PC-9 (cell line): ENCODE measurements around the gene IL1RAPL1. TPM values are rescaled to one million over a fixed set of nuclear protein-coding genes. Genes with fewer than 3 reads are reported as not detected.

Experiments used
- BruUV-seq: library from RNA; stranded (reverse); fragments of 400-500 nt; replicated peaks from 2 replicates; lab custom pipeline; 2021; lab: Mats Ljungman, UMichigan
- CTCF ChIA-PET: fragments of 300-600 bp; sonication (Branson Sonifier 250); formaldehyde crosslinking; loops from one replicate; lab custom pipeline; 2022; ENCODE audit warnings: antibody characterized with exemption; lab: Charles Lee
- POLR2A ChIA-PET: fragments of 300-600 bp; sonication (Branson Sonifier 250); formaldehyde crosslinking; loops from one replicate; lab custom pipeline; 2022; ENCODE audit warnings: antibody characterized with exemption; ENCODE audit not compliant: unreplicated experiment; lab: Charles Lee
- DNase-seq, 2 experiments: peaks; one replicate each; pipeline versions ENCODE4 v3.0.0 to v3.0.0-alpha.2; 2015 to 2022; ENCODE audit warnings: mixed read lengths in 1 of 2
- H2AFZ ChIP-seq: fragments of 200-600 bp; sonication (generic); 2 replicates; pipeline ENCODE4 v1.8.1; 2017; ENCODE audit warnings: antibody characterized with exemption
- H3F3A ChIP-seq: fragments of 200-600 bp; sonication (generic); 2 replicates; pipeline ENCODE4 v1.8.1; 2017; ENCODE audit warnings: antibody characterized with exemption, mild to moderate bottlenecking, low read depth; ENCODE audit not compliant: insufficient read depth
- H3K27ac ChIP-seq: fragments of 200-600 bp; sonication (generic); 2 replicates; pipeline ENCODE4 v1.6.1; 2016; ENCODE audit warnings: mixed run types
- H3K27me3 ChIP-seq: fragments of 200-600 bp; sonication (generic); 2 replicates; pipeline ENCODE4 v1.6.1; 2016; ENCODE audit warnings: low read depth, mixed run types; ENCODE audit not compliant: insufficient read depth
- H3K36me3 ChIP-seq: fragments of 200-600 bp; sonication (generic); 2 replicates; pipeline ENCODE4 v1.6.1; 2016; ENCODE audit warnings: low read depth, mixed run types
- H3K4me1 ChIP-seq: fragments of 200-600 bp; sonication (generic); replicated peaks from 2 replicates; pipeline ENCODE4 v1.6.1; 2016; ENCODE audit warnings: mixed run types; ENCODE audit not compliant: insufficient read depth
- H3K4me2 ChIP-seq: fragments of 200-600 bp; sonication (generic); 2 replicates; pipeline ENCODE4 v1.6.1; 2017; ENCODE audit warnings: mixed run types
- H3K4me3 ChIP-seq: fragments of 200-600 bp; sonication (generic); 2 replicates; pipeline ENCODE4 v1.6.1; 2016; ENCODE audit warnings: mixed run types
- H3K79me2 ChIP-seq: fragments of 200-600 bp; sonication (generic); 2 replicates; pipeline ENCODE4 v1.6.1; 2017; ENCODE audit warnings: low read depth, mixed run types
- H3K9me2 ChIP-seq: fragments of 200-600 bp; sonication (generic); 2 replicates; pipeline ENCODE4 v1.8.1; 2017; ENCODE audit warnings: mild to moderate bottlenecking; ENCODE audit not compliant: insufficient read depth
- H3K9me3 ChIP-seq: fragments of 200-600 bp; sonication (generic); 2 replicates; pipeline ENCODE4 v1.8.1; 2016; ENCODE audit warnings: low read depth; ENCODE audit not compliant: insufficient read depth
- H4K20me1 ChIP-seq: fragments of 200-600 bp; sonication (generic); 2 replicates; pipeline ENCODE4 v1.8.1; 2017; ENCODE audit not compliant: insufficient read depth
- CTCF ChIP-seq: fragments of 200-600 bp; sonication (generic); conservative IDR thresholded peaks from 2 replicates; pipeline ENCODE4 v1.6.1; 2017; ENCODE audit warnings: mixed run types, antibody characterized with exemption, mild to moderate bottlenecking, moderate library complexity
- EZH2 ChIP-seq: fragments of 200-600 bp; sonication (generic); IDR thresholded peaks from 2 replicates; pipeline ENCODE4 v1.8.0; 2017; ENCODE audit warnings: antibody characterized with exemption, low read depth
- intact Hi-C: fragments of 100-400 bp; cut with micrococcal nuclease; formaldehyde crosslinking; loops from one replicate; pipeline ENCODE4 v1.10.0; 2022; ENCODE audit not compliant: unreplicated experiment
- total RNA-seq: library from RNA; stranded (reverse); gene quantifications from 2 replicates; pipeline ENCODE4 v1.2.3, GENCODE V29; 2021

Gene IL1RAPL1
- total RNA-seq, 1 experiment from 2014 or later, result 0.26 TPM

GRCh38 chrX:29834311-29834710 is 1247.1 kb downstream of the IL1RAPL1 start:
- H3K4me3 ChIP-seq, result no peak overlapping the region
- no peaks in the 10 kb centered on the region for H4K20me1 ChIP-seq
- no peak for TF ChIP-seq CTCF
- no peak for TF ChIP-seq EZH2
- no peak overlapping the region for H3K4me2 ChIP-seq
- ChIA-PET CTCF (no interaction called here), POLR2A (no interaction called here)
- H3K27me3 ChIP-seq, result no peaks in the 10 kb centered on the region
- intact Hi-C loops, result no loop called here
- H3K9me3 ChIP-seq, result no peaks in the 10 kb centered on the region
- no peaks in the 10 kb centered on the region for H3K4me1 ChIP-seq
- H3K79me2 ChIP-seq, result no peaks in the 10 kb centered on the region
- BruUV-seq, result no TSS peak
- H3K27ac ChIP-seq, result no peak overlapping the region
- no peak overlapping the region for H2AFZ ChIP-seq
- no peak for DNase-seq
- no peaks in the 10 kb centered on the region for H3K36me3 ChIP-seq
- H3K9me2 ChIP-seq, result no peaks in the 10 kb centered on the region
- no peaks in the 10 kb centered on the region for H3F3A ChIP-seq

GRCh38 chrX:29834764-29835163 is 1247.5 kb downstream of the IL1RAPL1 start:
- Histone ChIP-seq H3K9me3 (no peaks in the 10 kb centered on the region), H3K4me2 (no peak overlapping the region), H3K36me3 (no peaks in the 10 kb centered on the region), H3K4me3 (no peak overlapping the region), H3K27me3 (no peaks in the 10 kb centered on the region), H3K79me2 (no peaks in the 10 kb centered on the region), H3K4me1 (no peaks in the 10 kb centered on the region), H4K20me1 (no peaks in the 10 kb centered on the region), H3K9me2 (no peaks in the 10 kb centered on the region), H2AFZ (no peak overlapping the region), H3K27ac (no peak overlapping the region), H3F3A (no peaks in the 10 kb centered on the region)
- DNase-seq, result no peak
- intact Hi-C loops, result no loop called here
- TF ChIP-seq CTCF (no peak), EZH2 (no peak)
- ChIA-PET POLR2A (no interaction called here), CTCF (no interaction called here)
- BruUV-seq, result no TSS peak

GRCh38 chrX:29841750-29842149 is 1254.5 kb downstream of the IL1RAPL1 start:
- Histone ChIP-seq H3F3A (no peaks in the 10 kb centered on the region), H3K4me2 (no peak overlapping the region), H3K4me3 (no peak overlapping the region), H3K27ac (no peak overlapping the region), H2AFZ (no peak overlapping the region), H4K20me1 (no peaks in the 10 kb centered on the region), H3K79me2 (no peaks in the 10 kb centered on the region), H3K27me3 (no peaks in the 10 kb centered on the region), H3K9me2 (no peaks in the 10 kb centered on the region), H3K36me3 (no peaks in the 10 kb centered on the region), H3K9me3 (no peaks in the 10 kb centered on the region), H3K4me1 (no peaks in the 10 kb centered on the region)
- no peak for DNase-seq
- ChIA-PET CTCF (no interaction called here), POLR2A (no interaction called here)
- BruUV-seq, result no TSS peak
- intact Hi-C loops, result no loop called here
- no peak for TF ChIP-seq EZH2
- no peak for TF ChIP-seq CTCF
